Measurements from ENCODE around the gene AGBL3. TPM values are rescaled to one million over a fixed set of nuclear protein-coding genes. Genes with fewer than 3 reads are reported as not detected.

Gene AGBL3
- polyA plus RNA-seq, 3 donors: 0.03 to 0.20 (median 0.12) TPM

GRCh38 chr7:134948736-134949135, 37.6 kb upstream of the AGBL3 start:
- Histone ChIP-seq H3K4me2 (replicated peaks; ENCODE audit: extremely low read depth, low read length, poor library complexity, severe bottlenecking) (no peak overlapping the region), H3K79me2 (ENCODE audit: insufficient read depth, low read length) (no peaks in the 10 kb centered on the region), H3K9me3 (replicated peaks in 1 of 2; ENCODE audit: control insufficient read depth in 1 of 2, insufficient read depth in 1 of 2, low read length in 2 of 2) (no peaks in the 10 kb centered on the region), H3K27ac (ENCODE audit: low read depth in 1 of 2, low read length in 2 of 2) (no peak overlapping the region), H2AFZ (ENCODE audit: insufficient read depth, low read depth, low read length, poor library complexity, severe bottlenecking) (no peak overlapping the region), H4K20me1 (ENCODE audit: insufficient read depth, low read length) (no peaks in the 10 kb centered on the region), H3K9ac (ENCODE audit: insufficient read depth, low read length, poor library complexity, severe bottlenecking) (no peak overlapping the region), H3K4me3 (replicated peaks in 1 of 3; ENCODE audit: low read depth in 2 of 3, low read length in 3 of 3) (no peak overlapping the region), H3K36me3 (replicated peaks in 1 of 2; ENCODE audit: control insufficient read depth in 1 of 2, insufficient read depth in 2 of 2, low read length in 2 of 2) (no peaks in the 10 kb centered on the region), H3K4me1 (ENCODE audit: control insufficient read depth in 1 of 2, insufficient read depth in 2 of 2, low read length in 2 of 2) (no peaks in the 10 kb centered on the region), H3K27me3 (ENCODE audit: control insufficient read depth in 2 of 2, insufficient read depth in 2 of 2, low read length in 2 of 2) (no peaks in the 10 kb centered on the region)
- no peak for DNase-seq
- intact Hi-C loops (cut with micrococcal nuclease): loop anchor here in 1 of 2 donors (10.0 kb wide), 1 partner anchor 514 kb away; no protein-coding TSS in a partner anchor
- H3K4me1 Mint-ChIP-seq: peaks cover 4% of the 10 kb centered on the region
- H3K36me3 Mint-ChIP-seq: no peaks in the 10 kb centered on the region
- no CpG with 5 or more reads among the region's 1 CpG for WGBS (ENCODE audit: insufficient coverage)
- no peak overlapping the region for H3K27ac Mint-ChIP-seq
- no peak overlapping the region for H3K4me3 Mint-ChIP-seq
- H3K9me3 Mint-ChIP-seq: peaks cover 0 to 2% (median 0%) of the 10 kb centered on the region in 7 donors
- no peak for TF ChIP-seq CTCF (IDR thresholded peaks at IDR 0.05)
- peaks cover 1 to 2% (median 2%) of the 10 kb centered on the region in 3 donors for H3K27me3 Mint-ChIP-seq (ENCODE audit: low read depth in 3 of 3)

GRCh38 chr7:134949171-134949570, 37.1 kb upstream of the AGBL3 start:
- H3K27ac Mint-ChIP-seq: no peak overlapping the region

More at GRCh38 chr7:134949171-134949570, 37.1 kb upstream of the AGBL3 start:
- TF ChIP-seq CTCF (IDR thresholded peaks at IDR 0.05): no peak
- Mint-ChIP-seq H3K4me1 (peaks cover 4% of the 10 kb centered on the region), H3K4me3 (no peak overlapping the region), H3K9me3 (peaks cover 0 to 2% (median 0%) of the 10 kb centered on the region in 7 donors), H3K36me3 (no peaks in the 10 kb centered on the region), H3K27me3 (ENCODE audit: low read depth in 3 of 3) (peaks cover 0 to 2% (median 1%) of the 10 kb centered on the region in 3 donors)
- Histone ChIP-seq H2AFZ (ENCODE audit: insufficient read depth, low read depth, low read length, poor library complexity, severe bottlenecking) (no peak overlapping the region), H3K27ac (ENCODE audit: low read depth in 1 of 2, low read length in 2 of 2) (no peak overlapping the region), H3K36me3 (replicated peaks in 1 of 2; ENCODE audit: control insufficient read depth in 1 of 2, insufficient read depth in 2 of 2, low read length in 2 of 2) (no peaks in the 10 kb centered on the region), H3K79me2 (ENCODE audit: insufficient read depth, low read length) (no peaks in the 10 kb centered on the region), H3K4me3 (replicated peaks in 1 of 3; ENCODE audit: low read depth in 2 of 3, low read length in 3 of 3) (no peak overlapping the region), H3K4me1 (ENCODE audit: control insufficient read depth in 1 of 2, insufficient read depth in 2 of 2, low read length in 2 of 2) (no peaks in the 10 kb centered on the region), H4K20me1 (ENCODE audit: insufficient read depth, low read length) (no peaks in the 10 kb centered on the region), H3K9ac (ENCODE audit: insufficient read depth, low read length, poor library complexity, severe bottlenecking) (no peak overlapping the region), H3K27me3 (ENCODE audit: control insufficient read depth in 2 of 2, insufficient read depth in 2 of 2, low read length in 2 of 2) (no peaks in the 10 kb centered on the region), H3K9me3 (replicated peaks in 1 of 2; ENCODE audit: control insufficient read depth in 1 of 2, insufficient read depth in 1 of 2, low read length in 2 of 2) (no peaks in the 10 kb centered on the region), H3K4me2 (replicated peaks; ENCODE audit: extremely low read depth, low read length, poor library complexity, severe bottlenecking) (no peak overlapping the region)
- intact Hi-C loops (cut with micrococcal nuclease): loop anchor here in 1 of 2 donors (10.0 kb wide), 1 partner anchor 514 kb away; no protein-coding TSS in a partner anchor
- DNase-seq: no peak
- no CpG with 5 or more reads among the region's 3 CpGs for WGBS (ENCODE audit: insufficient coverage)
